ENCODE results near the gene ADAM33. TPM values are rescaled to one million over a fixed set of nuclear protein-coding genes. Genes with fewer than 3 reads are reported as not detected.

ADAM33 gene
- total and polyA plus RNA-seq, 2 of the 8 experiments (the other 6 are each of a cell fraction or from before 2014, with no cell fraction given) = 4.2 to 6.0 TPM

- Histone ChIP-seq H3K9me3 (ENCODE audit: insufficient read depth in 2 of 2, low read depth in 1 of 2, low read length in 1 of 2) (no peaks in the 10 kb centered on the region), H3K14ac (ENCODE audit: insufficient read length) (no peak overlapping the region), H2BK15ac (ENCODE audit: low read length) (no peak overlapping the region), H2BK20ac (ENCODE audit: low read length) (no peak overlapping the region), H3K4ac (replicated peaks; ENCODE audit: insufficient read length, low read depth, low read length) (no peak overlapping the region), H3K23me2 (ENCODE audit: low read depth, low read length) (peaks cover 4% of the 10 kb centered on the region; the same call in 1 of the 2 replicates), H3K4me3 (ENCODE audit: extremely low read depth in 1 of 4, insufficient read depth in 2 of 4, low read depth in 3 of 4, low read length in 4 of 4) (no peak overlapping the region), H4K5ac (ENCODE audit: insufficient read length, low read depth, low read length) (no peak overlapping the region), H3K18ac (ENCODE audit: extremely low read depth, low read length) (no peak overlapping the region), H3K36me3 (ENCODE audit: control insufficient read depth in 2 of 4, insufficient read depth in 4 of 4, low read length in 3 of 4) (no peaks in the 10 kb centered on the region), H3K79me2 (ENCODE audit: control insufficient read depth in 1 of 2, insufficient read depth in 2 of 2, low read length in 2 of 2) (no peaks in the 10 kb centered on the region), H3K79me1 (ENCODE audit: low read depth, low read length) (no peaks in the 10 kb centered on the region), H3K4me1 (replicated peaks in 1 of 4; ENCODE audit: control insufficient read depth in 3 of 4, insufficient read depth in 4 of 4, low read length in 3 of 4) (no peaks in the 10 kb centered on the region), H2BK12ac (ENCODE audit: low read depth, low read length) (no peak overlapping the region), H3K27me3 (replicated peaks in 1 of 4; ENCODE audit: control insufficient read depth in 3 of 4, extremely low read depth in 1 of 4, insufficient read depth in 3 of 4, low read length in 3 of 4) (no peaks in the 10 kb centered on the region), H3K27ac (ENCODE audit: low read depth, low read length) (no peak overlapping the region), H3K9ac (replicated peaks in 1 of 4; ENCODE audit: extremely low read depth in 1 of 4, low read depth in 3 of 4, low read length in 3 of 4) (no peak overlapping the region), H3K56ac (replicated peaks; ENCODE audit: insufficient read length, low read depth, low read length) (no peak overlapping the region), H4K91ac (replicated peaks; ENCODE audit: insufficient read length, low read length) (no peak overlapping the region), H2BK120ac (replicated peaks; ENCODE audit: low read depth, low read length) (no peak overlapping the region), H4K8ac (ENCODE audit: extremely low read depth, insufficient read depth, low read length) (no peak overlapping the region), H3K23ac (ENCODE audit: insufficient read length) (no peak overlapping the region), H4K20me1 (replicated peaks in 1 of 2; ENCODE audit: control insufficient read depth in 1 of 2, insufficient read depth in 2 of 2, low read length in 2 of 2) (no peaks in the 10 kb centered on the region), H2AFZ (ENCODE audit: low read length) (no peak overlapping the region), H3K4me2 (ENCODE audit: insufficient read depth in 1 of 2, low read depth in 2 of 2, low read length in 2 of 2) (no peak overlapping the region), H2AK5ac (ENCODE audit: low read depth, low read length) (no peak overlapping the region), H2BK5ac (ENCODE audit: low read depth, low read length) (no peak overlapping the region)
- FAIRE-seq (no peak), DNase-seq (ENCODE audit: low read depth in 1 of 2, low spot score in 2 of 2) (no peak)
- ChIA-PET POLR2A (ENCODE audit: partially characterized antibody) (no interaction called here), CTCF (ENCODE audit: partially characterized antibody) (interaction anchor here (0.5 to 42.0 kb wide), 7 partner anchors 8 to 161 kb away, joined by 3 to 1432 read pairs (median 4); partner anchors contain the start of gene ADAM33)
- 87% methylated on average over 4 of the region's 4 CpGs; no CpG with 5 or more reads in 1 of the 2 experiments for WGBS, 2 experiments (ENCODE audit: extremely low coverage in 1 of 2, insufficient coverage in 1 of 2, insufficient read length in 1 of 2, insufficient replicate concordance in 2 of 2, low coverage in 1 of 2, low lambda C conversion rate in 2 of 2, missing lambda C conversion rate in 1 of 2)
Measured at GRCh38 chr20:3714092-3714491, 32.3 kb upstream of the ADAM33 start.

All from H1 (cell line).